Naive thymus-derived CD4-positive, alpha-beta T cell (primary cell): ENCODE results near the gene OXCT1. TPM values are rescaled to one million over a fixed set of nuclear protein-coding genes. Genes with fewer than 3 reads are reported as not detected.
A peak's percentile ranks its signal among the peaks of the same experiment; 100 is the strongest.

Source experiments
- ATAC-seq: fragments of 150-1000 bp; cut with Tn5 transposase; 2 replicates; pipeline ENCODE4 v1.10.0; 2021; ENCODE audit warnings: mild to moderate bottlenecking, moderate library complexity
- CTCF ChIA-PET: fragments of 350-600 bp; sonication (Branson Sonifier 250); formaldehyde crosslinking; loops from one replicate; lab custom pipeline; 2021; ENCODE audit warnings: antibody characterized with exemption; lab: Charles Lee
- POLR2A ChIA-PET: fragments of 350-600 bp; sonication (Branson Sonifier 250); formaldehyde crosslinking; loops from one replicate; lab custom pipeline; 2021; ENCODE audit warnings: antibody characterized with exemption, inconsistent platforms; lab: Charles Lee
- DNase-seq, 9 donors: peaks; one replicate each; pipeline versions ENCODE4 v3.0.0 to v3.0.0-alpha.2; 2020 to 2022; ENCODE audit warnings: mixed read lengths in 1 of 9
- H3K27ac ChIP-seq: one replicate; pipeline ENCODE4 v1.7.0; 2013; ENCODE audit warnings: mild to moderate bottlenecking, low read depth, low read length, moderate library complexity
- H3K27me3 ChIP-seq, 2 donors: one replicate each; pipeline ENCODE4 v1.7.0; 2013; ENCODE audit warnings: low read length in 2 of 2, mild to moderate bottlenecking in 2 of 2, moderate library complexity in 2 of 2; ENCODE audit not compliant: control insufficient read depth in 2 of 2, insufficient read depth in 2 of 2
- H3K36me3 ChIP-seq, 3 experiments: 1 replicate in 2 of 3; 2 replicates in 1 of 3; pipeline ENCODE4 v1.7.0; 2013; ENCODE audit warnings: low read length in 3 of 3, mild to moderate bottlenecking in 3 of 3, moderate library complexity in 1 of 3; ENCODE audit not compliant: insufficient read depth in 3 of 3, control insufficient read depth in 2 of 3
- H3K4me1 ChIP-seq, 2 donors: one replicate each; pipeline ENCODE4 v1.7.0; 2013; ENCODE audit warnings: low read length in 2 of 2, mild to moderate bottlenecking in 2 of 2, moderate library complexity in 1 of 2; ENCODE audit not compliant: control insufficient read depth in 2 of 2, insufficient read depth in 2 of 2
- H3K4me3 ChIP-seq: 2 replicates; pipeline ENCODE4 v1.7.0; 2013; ENCODE audit warnings: mild to moderate bottlenecking, low read length
- H3K9me3 ChIP-seq, 3 experiments: 1 replicate in 2 of 3; 2 replicates in 1 of 3; pipeline ENCODE4 v1.7.0; 2013; ENCODE audit warnings: low read length in 3 of 3; ENCODE audit not compliant: control insufficient read depth in 2 of 3
- H3K27ac Mint-ChIP-seq, 9 donors: one replicate each; pipeline ENCODE4 v1.8.0; 2020 to 2022; ENCODE audit warnings: mixed read lengths in 9 of 9, mild to moderate bottlenecking in 8 of 9, moderate library complexity in 5 of 9, inconsistent platforms in 2 of 9
- H3K27me3 Mint-ChIP-seq, 5 donors: one replicate each; pipeline ENCODE4 v1.8.0; 2021 to 2022; ENCODE audit warnings: mixed read lengths in 5 of 5, mild to moderate bottlenecking in 1 of 5
- H3K36me3 Mint-ChIP-seq, 5 donors: one replicate each; pipeline ENCODE4 v1.8.0; 2020 to 2022; ENCODE audit warnings: mixed read lengths in 5 of 5, mild to moderate bottlenecking in 3 of 5, inconsistent platforms in 1 of 5
- H3K4me1 Mint-ChIP-seq, 7 donors: one replicate each; pipeline ENCODE4 v1.8.0; 2020 to 2022; ENCODE audit warnings: mixed read lengths in 7 of 7, mild to moderate bottlenecking in 3 of 7, inconsistent platforms in 1 of 7
- H3K4me3 Mint-ChIP-seq, 10 donors: one replicate each; pipeline ENCODE4 v1.8.0; 2020 to 2022; ENCODE audit warnings: mild to moderate bottlenecking in 10 of 10, mixed read lengths in 10 of 10, moderate library complexity in 6 of 10, inconsistent platforms in 2 of 10
- H3K9me3 Mint-ChIP-seq, 11 donors: one replicate each; pipeline ENCODE4 v1.8.0; 2020 to 2022; ENCODE audit warnings: mixed read lengths in 11 of 11, mild to moderate bottlenecking in 4 of 11, inconsistent platforms in 1 of 11, moderate library complexity in 1 of 11
- intact Hi-C, 2 donors: fragments of 100-400 bp; cut with micrococcal nuclease; formaldehyde crosslinking; loops; one replicate each; pipeline ENCODE4 v1.15.1; 2023
- polyA plus RNA-seq, 2 donors: library from polyadenylated mRNA; unstranded; fragments of 300-500 nt; fragmentation: Illumina TruSeq; gene quantifications; one replicate each; pipeline ENCODE4 v1.2.3, GENCODE V29; 2021
- total RNA-seq, 6 experiments: library from RNA in 5 of 6; stranded (reverse) in 5 of 6; gene quantifications; 1 replicate in 5 of 6; 2 replicates in 1 of 6; pipeline ENCODE4 v1.2.3 and lab custom pipeline; 2021 to 2026

The OXCT1 gene
- total and polyA plus RNA-seq, 7 experiments from 2014 or later = 18.6 to 53.1 (median 30.0) TPM

- no peaks in the 10 kb centered on the region for H3K36me3 ChIP-seq
- H3K27me3 Mint-ChIP-seq = peaks cover 3 to 16% (median 8%) of the 10 kb centered on the region in 5 donors
- no peaks in the 10 kb centered on the region for H3K9me3 ChIP-seq
- ATAC-seq (no peak), DNase-seq (no peak)
- intact Hi-C loops = loop anchor here in 1 of 2 donors (10.0 kb wide), 1 partner anchor 1192 kb away; no protein-coding TSS in a partner anchor
- no peaks in the 10 kb centered on the region for H3K27me3 ChIP-seq
- no peak overlapping the region for H3K4me3 ChIP-seq
- no peaks in the 10 kb centered on the region for H3K4me1 ChIP-seq
- CTCF ChIA-PET = interaction anchor here (0.5 to 1.6 kb wide), 2 partner anchors 21 to 52 kb away, joined by 4 to 5 read pairs; no protein-coding TSS in a partner anchor
- H3K4me3 Mint-ChIP-seq = no peak overlapping the region
- peaks cover 0 to 15% (median 8%) of the 10 kb centered on the region in 7 donors for H3K4me1 Mint-ChIP-seq
- POLR2A ChIA-PET = interaction anchor here (4.0 kb wide), 1 partner anchor 28 kb away, joined by 27 read pairs; the partner anchor contains the start of gene RIMOC1
- peaks cover 0 to 3% (median 0%) of the 10 kb centered on the region in 5 donors for H3K36me3 Mint-ChIP-seq
- H3K27ac ChIP-seq = no peak overlapping the region
- peaks cover 0 to 3% (median 0%) of the 10 kb centered on the region in 11 donors for H3K9me3 Mint-ChIP-seq
- no peak overlapping the region for H3K27ac Mint-ChIP-seq
Measured at GRCh38 chr5:41876678-41877077, 6.5 kb upstream of the OXCT1 start.

- H3K9me3 Mint-ChIP-seq = no peaks in the 10 kb centered on the region
- no peak overlapping the region for H3K4me3 ChIP-seq
- peaks cover 7 to 8% of the 10 kb centered on the region in 2 donors for H3K4me1 ChIP-seq
- H3K27me3 Mint-ChIP-seq = peaks cover 1 to 13% (median 6%) of the 10 kb centered on the region in 5 donors
- H3K27ac Mint-ChIP-seq = peak overlapping the region in 3 of 9 donors; percentile 2 to 45 (median 44)
- intact Hi-C loops = loop anchor here (1.0 to 10.0 kb wide), 2 partner anchors 16 to 1190 kb away; no protein-coding TSS in a partner anchor
- no peak overlapping the region for H3K27ac ChIP-seq
- H3K36me3 ChIP-seq = peaks cover 0 to under 1% (median 0%) of the 10 kb centered on the region in 3 experiments
- H3K4me1 Mint-ChIP-seq = peaks cover 3 to 23% (median 22%) of the 10 kb centered on the region in 7 donors
- H3K27me3 ChIP-seq = no peaks in the 10 kb centered on the region
- CTCF ChIA-PET = interaction anchor here (0.6 kb wide), 1 partner anchor 34 kb away, joined by 3 read pairs; no protein-coding TSS in a partner anchor
- no peak for DNase-seq
- no peaks in the 10 kb centered on the region for H3K9me3 ChIP-seq
- peak overlapping the region in 6 of 10 donors; percentile 8 to 72 (median 38) for H3K4me3 Mint-ChIP-seq
- no peak for ATAC-seq
- peaks cover 0 to 2% (median 0%) of the 10 kb centered on the region in 5 donors for H3K36me3 Mint-ChIP-seq
- POLR2A ChIA-PET = interaction anchor here (0.6 to 4.0 kb wide), 4 partner anchors 29 to 1602 kb away, joined by 3 to 27 read pairs (median 4); partner anchors contain the start of genes FBXO4 and RIMOC1
Measured at GRCh38 chr5:41875121-41875520, 4.9 kb upstream of the OXCT1 start.

GRCh38 chr5:41874512-41875060, 4.4 kb upstream of the OXCT1 start:
- H3K27me3 ChIP-seq = no peaks in the 10 kb centered on the region
- no peak for DNase-seq
- H3K36me3 Mint-ChIP-seq = no peaks in the 10 kb centered on the region
- H3K27ac Mint-ChIP-seq = peak overlapping the region in 3 of 9 donors; percentile 2 to 45 (median 44)
- H3K9me3 ChIP-seq = no peaks in the 10 kb centered on the region
- H3K27ac ChIP-seq = no peak overlapping the region
- ATAC-seq = no peak
- no peaks in the 10 kb centered on the region for H3K9me3 Mint-ChIP-seq
- H3K27me3 Mint-ChIP-seq = peaks cover 0 to 7% (median 5%) of the 10 kb centered on the region in 5 donors
- H3K4me1 Mint-ChIP-seq = peaks cover 3 to 23% (median 22%) of the 10 kb centered on the region in 7 donors
- H3K36me3 ChIP-seq = peaks cover 0 to 6% (median 0%) of the 10 kb centered on the region in 3 experiments
- peaks cover 7 to 10% of the 10 kb centered on the region in 2 donors for H3K4me1 ChIP-seq
- intact Hi-C loops = loop anchor here (1.0 to 10.0 kb wide), 2 partner anchors 17 to 1190 kb away; no protein-coding TSS in a partner anchor
- peak overlapping the region in 3 of 10 donors; percentile 50 to 72 (median 58) for H3K4me3 Mint-ChIP-seq
- POLR2A ChIA-PET = interaction anchor here (0.6 to 4.0 kb wide), 3 partner anchors 30 to 1602 kb away, joined by 4 to 27 read pairs (median 5); partner anchors contain the start of genes FBXO4 and RIMOC1
- CTCF ChIA-PET = interaction anchor here (0.6 kb wide), 1 partner anchor 35 kb away, joined by 3 read pairs; no protein-coding TSS in a partner anchor
- no peak overlapping the region for H3K4me3 ChIP-seq

- H3K4me1 Mint-ChIP-seq = peaks cover 13 to 48% (median 45%) of the 10 kb centered on the region in 7 donors
Measured at GRCh38 chr5:41871852-41872251, 1.6 kb upstream of the OXCT1 start.

GRCh38 chr5:41870627-41871048, 413 bp upstream of the OXCT1 start:
- intact Hi-C loops = loop anchor here (1.0 to 10.0 kb wide), 15 partner anchors 14 to 1732 kb away; partner anchors contain the start of genes FBXO4 (in 2 of the 2), HMGCS1 (in 2 of the 2), RIMOC1 (in 2 of the 2) and NNT (in 1 of the 2)
- Mint-ChIP-seq H3K36me3 (peaks cover 0 to 5% (median 0%) of the 10 kb centered on the region in 5 donors), H3K4me3 (peak overlapping the region; percentile 85 to 94 (median 90)), H3K27ac (peak overlapping the region; percentile 89 to 98 (median 97)), H3K27me3 (no peaks in the 10 kb centered on the region), H3K4me1 (peaks cover 13 to 60% (median 56%) of the 10 kb centered on the region in 7 donors), H3K9me3 (peaks cover 0 to 2% (median 0%) of the 10 kb centered on the region in 11 donors)
- ATAC-seq (no peak), DNase-seq (no peak)
- Histone ChIP-seq H3K9me3 (no peaks in the 10 kb centered on the region), H3K27me3 (no peaks in the 10 kb centered on the region), H3K4me1 (peaks cover 16% of the 10 kb centered on the region in 2 donors), H3K27ac (peak overlapping the region; percentile 97), H3K4me3 (peak overlapping the region; percentile 91), H3K36me3 (peaks cover 0 to 8% (median 0%) of the 10 kb centered on the region in 3 experiments)
- ChIA-PET CTCF (interaction anchor here (1.6 kb wide), 1 partner anchor 33 kb away, joined by 5 read pairs; the partner anchor contains the start of gene RIMOC1), POLR2A (interaction anchor here (0.9 to 4.1 kb wide), 10 partner anchors 11 to 1250 kb away, joined by 3 to 62 read pairs (median 4); partner anchors contain the start of genes FBXO4, RIMOC1, RPL37 and ZNF131)

More at GRCh38 chr5:41871852-41872251, 1.6 kb upstream of the OXCT1 start:
- ATAC-seq (no peak), DNase-seq (no peak)
- Mint-ChIP-seq H3K36me3 (peaks cover 0 to 5% (median 0%) of the 10 kb centered on the region in 5 donors), H3K27ac (peak overlapping the region in 5 of 9 donors; percentile 59 to 98 (median 97)), H3K4me3 (no peak overlapping the region), H3K9me3 (peaks cover 0 to 2% (median 0%) of the 10 kb centered on the region in 11 donors), H3K27me3 (no peaks in the 10 kb centered on the region)
- no peak overlapping the region for H3K4me3 ChIP-seq
- no peaks in the 10 kb centered on the region for H3K9me3 ChIP-seq
- H3K27ac ChIP-seq = peak overlapping the region; percentile 97
- ChIA-PET POLR2A (interaction anchor here (0.6 to 4.1 kb wide), 4 partner anchors 32 to 1170 kb away, joined by 3 to 62 read pairs (median 16); partner anchors contain the start of genes FBXO4 and RIMOC1), CTCF (interaction anchor here (0.6 to 1.6 kb wide), 2 partner anchors 32 to 54 kb away, joined by 3 to 5 read pairs; partner anchors contain the start of genes FBXO4 and RIMOC1)
- intact Hi-C loops = loop anchor here in 1 of 2 donors (2.0 to 10.0 kb wide), 4 partner anchors 1147 to 1731 kb away; partner anchors contain the start of genes HMGCS1 and NNT
- H3K4me1 ChIP-seq = peaks cover 16% of the 10 kb centered on the region in 2 donors
- no peaks in the 10 kb centered on the region for H3K27me3 ChIP-seq
- peaks cover 0 to 8% (median 0%) of the 10 kb centered on the region in 3 experiments for H3K36me3 ChIP-seq
